Neuronal stem cell (in vitro differentiated cells): ENCODE results near the gene SLC16A7. TPM values are rescaled to one million over a fixed set of nuclear protein-coding genes. Genes with fewer than 3 reads are reported as not detected.

Source experiments
- DNase-seq: peaks from one replicate; pipeline ENCODE4 v3.0.0-alpha.2; 2013; ENCODE audit warnings: low spot score
- H2AFZ ChIP-seq: one replicate; pipeline ENCODE4 v1.6.1; 2013; ENCODE audit warnings: mild to moderate bottlenecking, low read length, inconsistent platforms
- H2AK5ac ChIP-seq: 2 replicates; pipeline ENCODE4 v1.6.1; 2013; ENCODE audit warnings: low read depth, mild to moderate bottlenecking, inconsistent platforms, low read length, moderate library complexity, mixed read lengths
- H2BK120ac ChIP-seq: 2 replicates; pipeline ENCODE4 v1.6.1; 2013; ENCODE audit warnings: low read depth, mild to moderate bottlenecking, inconsistent platforms, low read length, moderate library complexity, mixed read lengths
- H2BK12ac ChIP-seq: one replicate; pipeline ENCODE4 v1.6.1; 2013; ENCODE audit warnings: low read length, inconsistent platforms
- H2BK15ac ChIP-seq: 2 replicates; pipeline ENCODE4 v1.6.1; 2013; ENCODE audit warnings: mild to moderate bottlenecking, low read length, inconsistent platforms, mixed read lengths
- H2BK5ac ChIP-seq: one replicate; pipeline ENCODE4 v1.6.1; 2013; ENCODE audit warnings: inconsistent platforms, mild to moderate bottlenecking, low read length, moderate library complexity
- H3K14ac ChIP-seq: one replicate; pipeline ENCODE4 v1.6.1; 2013; ENCODE audit warnings: low read length, inconsistent platforms
- H3K18ac ChIP-seq: 2 replicates; pipeline ENCODE4 v1.6.1; 2013; ENCODE audit warnings: low read length, inconsistent platforms
- H3K23ac ChIP-seq: 2 replicates; pipeline ENCODE4 v1.6.1; 2013; ENCODE audit warnings: low read depth, mild to moderate bottlenecking, mixed read lengths, low read length, inconsistent platforms; ENCODE audit not compliant: poor library complexity
- H3K27ac ChIP-seq: replicated peaks from 3 replicates; pipeline ENCODE4 v1.5.1; 2013; ENCODE audit warnings: low read length, inconsistent platforms
- H3K27me3 ChIP-seq, 3 experiments: 2 replicates each; pipeline ENCODE4 v1.6.1; 2013; ENCODE audit warnings: low read length in 3 of 3, mild to moderate bottlenecking in 2 of 3, inconsistent platforms in 1 of 3, low read depth in 1 of 3, mixed read lengths in 1 of 3, moderate library complexity in 1 of 3; ENCODE audit not compliant: control insufficient read depth in 3 of 3, insufficient read depth in 3 of 3
- H3K36me3 ChIP-seq, 2 donors: replicated peaks in 1 of 2; 2 replicates each; pipeline ENCODE4 v1.6.1; 2013; ENCODE audit warnings: low read length in 2 of 2; ENCODE audit not compliant: control insufficient read depth in 2 of 2, insufficient read depth in 2 of 2
- H3K4ac ChIP-seq: 2 replicates; pipeline ENCODE4 v1.6.1; 2013; ENCODE audit warnings: inconsistent platforms, mild to moderate bottlenecking, low read length, moderate library complexity
- H3K4me1 ChIP-seq, 2 donors: 1 replicate in 1 of 2; 2 replicates in 1 of 2; pipeline ENCODE4 v1.6.1; 2013; ENCODE audit warnings: low read length in 2 of 2, low read depth in 1 of 2; ENCODE audit not compliant: control insufficient read depth in 2 of 2, insufficient read depth in 1 of 2
- H3K4me2 ChIP-seq: one replicate; pipeline ENCODE4 v1.6.1; 2013; ENCODE audit warnings: mild to moderate bottlenecking, low read length, inconsistent platforms; ENCODE audit not compliant: insufficient read depth, poor library complexity, severe bottlenecking
- H3K4me3 ChIP-seq, 2 donors: 2 replicates each; pipeline ENCODE4 v1.5.1; 2013; ENCODE audit warnings: low read length in 2 of 2, mild to moderate bottlenecking in 2 of 2, inconsistent platforms in 1 of 2, moderate library complexity in 1 of 2
- H3K79me1 ChIP-seq: one replicate; pipeline ENCODE4 v1.6.1; 2013; ENCODE audit warnings: low read depth, mild to moderate bottlenecking, inconsistent platforms, low read length, moderate library complexity
- H3K9ac ChIP-seq: one replicate; pipeline ENCODE4 v1.6.1; 2013; ENCODE audit warnings: mild to moderate bottlenecking, low read depth, low read length, inconsistent platforms; ENCODE audit not compliant: poor library complexity
- H3K9me3 ChIP-seq, 2 donors: replicated peaks in 1 of 2; 2 replicates each; pipeline versions ENCODE3 to v1.6.1; 2013; ENCODE audit warnings: low read length in 2 of 2, mild to moderate bottlenecking in 2 of 2, inconsistent platforms in 1 of 2, low read depth in 1 of 2, mixed read lengths in 1 of 2, moderate library complexity in 1 of 2; ENCODE audit not compliant: control insufficient read depth in 2 of 2, insufficient read depth in 1 of 2
- H4K8ac ChIP-seq: one replicate; pipeline ENCODE4 v1.6.1; 2013; ENCODE audit warnings: low read depth, mild to moderate bottlenecking, inconsistent platforms, low read length, moderate library complexity
- H4K91ac ChIP-seq: one replicate; pipeline ENCODE4 v1.6.1; 2013; ENCODE audit warnings: low read length, low read depth, mild to moderate bottlenecking, inconsistent platforms; ENCODE audit not compliant: poor library complexity
- WGBS, 2 donors: extraction: QIAGEN DNeasy Blood & Tissue Kit; methylation state at CpG; one replicate each; pipeline ENCODE4 v1.1.7; 2013; ENCODE audit warnings: missing lambda C conversion rate in 2 of 2, mixed read lengths in 1 of 2; ENCODE audit not compliant: insufficient read length in 2 of 2, insufficient replicate concordance in 1 of 2; ENCODE audit errors: extremely low coverage in 2 of 2; 5-methylcytosine and 5-hydroxymethylcytosine counted together
- polyA plus RNA-seq, 2 experiments: library from polyadenylated mRNA; stranded (reverse); fragments of 200-250 nt; gene quantifications; one replicate each; pipeline ENCODE4 v1.2.3, GENCODE V29; 2013

The SLC16A7 gene, protein sequence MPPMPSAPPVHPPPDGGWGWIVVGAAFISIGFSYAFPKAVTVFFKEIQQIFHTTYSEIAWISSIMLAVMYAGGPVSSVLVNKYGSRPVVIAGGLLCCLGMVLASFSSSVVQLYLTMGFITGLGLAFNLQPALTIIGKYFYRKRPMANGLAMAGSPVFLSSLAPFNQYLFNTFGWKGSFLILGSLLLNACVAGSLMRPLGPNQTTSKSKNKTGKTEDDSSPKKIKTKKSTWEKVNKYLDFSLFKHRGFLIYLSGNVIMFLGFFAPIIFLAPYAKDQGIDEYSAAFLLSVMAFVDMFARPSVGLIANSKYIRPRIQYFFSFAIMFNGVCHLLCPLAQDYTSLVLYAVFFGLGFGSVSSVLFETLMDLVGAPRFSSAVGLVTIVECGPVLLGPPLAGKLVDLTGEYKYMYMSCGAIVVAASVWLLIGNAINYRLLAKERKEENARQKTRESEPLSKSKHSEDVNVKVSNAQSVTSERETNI
- 2.3 TPM for polyA plus RNA-seq (2013, experiment 1 of 2)
- 2.3 TPM for polyA plus RNA-seq (2013, experiment 2 of 2)

DNA sequence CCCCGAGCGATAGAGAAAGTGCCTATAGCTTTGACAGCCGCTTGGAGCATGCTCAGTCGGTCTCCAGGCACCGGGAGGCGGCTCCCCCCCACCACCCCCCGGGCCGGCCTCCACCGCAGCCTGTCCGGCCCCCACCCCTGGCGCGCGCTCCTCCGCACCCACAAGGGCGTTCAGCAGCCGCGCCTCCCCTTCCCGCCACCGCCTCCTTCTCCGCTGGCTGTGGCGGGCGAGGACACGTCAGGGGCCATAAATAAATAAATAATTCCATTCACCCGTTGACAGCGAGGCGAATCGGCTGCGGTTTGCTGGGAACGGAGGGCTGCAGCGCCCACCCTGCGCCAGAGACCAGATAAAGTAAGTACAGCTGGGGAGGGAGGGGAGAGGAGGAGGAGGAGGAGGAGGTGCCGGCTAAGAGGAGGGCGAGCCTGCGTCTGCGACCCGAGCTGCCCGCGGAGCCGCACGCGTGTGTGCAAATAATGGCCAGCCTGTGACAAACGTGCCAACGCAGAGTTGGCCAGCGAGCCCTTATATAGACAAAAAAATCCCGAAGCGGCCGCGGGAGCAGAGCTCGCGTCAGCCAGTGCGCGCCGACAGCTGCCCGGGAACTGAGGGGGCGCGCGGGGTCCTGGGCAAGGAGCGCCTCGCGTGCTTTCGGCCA, at the start of gene SLC16A7:
TSS of gene SLC16A7 (plus strand) at position 147 of the 658 bp plus-strand sequence. CDS start 108,773 bp downstream, outside the sequence.
- no peaks in the 10 kb centered on the region for H3K9me3 ChIP-seq
- H3K4me1 ChIP-seq: peaks cover 4 to 5% of the 10 kb centered on the region in 2 donors
- H3K4ac ChIP-seq: no peak within 1 kb of the TSS
- peak within 1 kb of the TSS; percentile 35 for H3K27ac ChIP-seq
- WGBS, 2 donors: no CpG with 5 or more reads among the region's 61 CpGs
- H3K4me3 ChIP-seq: peak within 1 kb of the TSS; percentile 47 to 88
- no peak within 1 kb of the TSS for H2BK5ac ChIP-seq
- peak within 1 kb of the TSS; percentile 92 for H2BK12ac ChIP-seq
- H3K36me3 ChIP-seq: no peaks in the 10 kb centered on the region
- H3K18ac ChIP-seq: peak within 1 kb of the TSS; percentile 95
- peak within 1 kb of the TSS; percentile 90 for H2AFZ ChIP-seq
- no peaks in the 10 kb centered on the region for H3K79me1 ChIP-seq
- H3K23ac ChIP-seq: peak within 1 kb of the TSS; percentile 59
- H4K8ac ChIP-seq: no peak within 1 kb of the TSS
- DNase-seq: peak; percentile 73
- H4K91ac ChIP-seq: no peak within 1 kb of the TSS
- H3K4me2 ChIP-seq: peak within 1 kb of the TSS; percentile 95
- peak within 1 kb of the TSS; percentile 77 for H3K14ac ChIP-seq
- H3K27me3 ChIP-seq: peaks cover 0 to 18% (median 0%) of the 10 kb centered on the region in 3 experiments
- H3K9ac ChIP-seq: peak within 1 kb of the TSS; percentile 96
- H2BK15ac ChIP-seq: peak within 1 kb of the TSS; percentile 70
- H2AK5ac ChIP-seq: peak within 1 kb of the TSS; percentile 66
- H2BK120ac ChIP-seq: peak within 1 kb of the TSS; percentile 66

DNA sequence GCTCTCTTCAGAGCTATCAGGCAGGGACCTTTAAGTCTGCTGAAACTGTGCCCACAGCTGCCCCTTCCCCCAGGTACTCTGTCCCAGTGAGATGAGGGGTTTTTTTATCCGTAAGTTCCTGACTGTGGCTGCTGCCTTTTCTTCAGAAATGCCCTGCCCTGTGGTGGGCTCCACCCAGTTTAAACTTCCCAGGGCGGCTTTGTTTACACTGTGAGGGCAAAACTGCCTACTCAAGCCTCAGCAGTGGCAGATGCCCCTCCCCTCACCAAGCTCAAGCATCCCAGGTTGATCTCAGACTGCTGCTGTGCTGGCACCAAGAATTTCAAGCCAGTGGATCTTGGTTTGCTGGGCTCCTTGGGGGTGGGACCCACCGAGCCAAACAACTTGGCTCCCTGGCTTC, 46.9 kb upstream of the SLC16A7 start:
- Histone ChIP-seq H2BK120ac (no peak overlapping the region), H2AK5ac (no peak overlapping the region), H3K23ac (no peak overlapping the region), H3K4me2 (no peak overlapping the region), H2BK5ac (no peak overlapping the region), H3K9ac (no peak overlapping the region), H3K27me3 (no peaks in the 10 kb centered on the region), H2BK12ac (no peak overlapping the region), H3K27ac (no peak overlapping the region), H4K91ac (no peak overlapping the region), H3K4ac (no peak overlapping the region), H3K9me3 (no peaks in the 10 kb centered on the region), H3K18ac (no peak overlapping the region), H3K36me3 (no peaks in the 10 kb centered on the region), H2AFZ (no peak overlapping the region), H4K8ac (no peak overlapping the region), H3K4me3 (no peak overlapping the region), H2BK15ac (no peak overlapping the region), H3K14ac (no peak overlapping the region), H3K4me1 (no peaks in the 10 kb centered on the region), H3K79me1 (no peaks in the 10 kb centered on the region)
- DNase-seq: no peak
- no CpG with 5 or more reads among the region's 3 CpGs for WGBS, 2 donors

DNA sequence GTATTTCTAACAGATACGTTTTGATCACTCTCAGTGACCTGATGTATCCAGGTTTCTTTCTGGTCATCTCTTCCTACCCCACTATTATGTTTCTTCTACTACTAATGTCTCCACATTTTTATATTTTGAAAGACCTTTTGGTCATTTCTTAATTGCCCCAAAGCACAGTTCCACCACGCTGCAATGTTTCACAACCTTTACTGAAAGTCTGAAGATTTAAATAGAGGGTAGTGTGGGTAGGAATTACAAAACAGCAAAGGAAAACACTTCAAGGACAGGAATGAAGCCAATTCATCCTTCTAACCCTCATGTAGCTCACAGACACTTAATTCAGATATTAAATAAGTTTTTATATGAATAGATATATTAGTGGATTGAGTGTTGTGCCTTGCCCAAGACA, 36.1 kb upstream of the SLC16A7 start:
- Histone ChIP-seq H3K27me3 (no peaks in the 10 kb centered on the region), H3K4me3 (no peak overlapping the region), H3K79me1 (no peaks in the 10 kb centered on the region), H3K18ac (no peak overlapping the region), H4K8ac (no peak overlapping the region), H4K91ac (no peak overlapping the region), H3K4me1 (no peaks in the 10 kb centered on the region), H2BK12ac (no peak overlapping the region), H2BK5ac (no peak overlapping the region), H2BK120ac (no peak overlapping the region), H2BK15ac (no peak overlapping the region), H3K36me3 (no peaks in the 10 kb centered on the region), H2AFZ (no peak overlapping the region), H2AK5ac (no peak overlapping the region), H3K27ac (no peak overlapping the region), H3K23ac (no peak overlapping the region), H3K14ac (no peak overlapping the region), H3K4me2 (no peak overlapping the region), H3K9me3 (no peaks in the 10 kb centered on the region), H3K4ac (no peak overlapping the region), H3K9ac (no peak overlapping the region)
- WGBS, 2 donors: no CpG with 5 or more reads among the region's 2 CpGs
- no peak for DNase-seq

DNA sequence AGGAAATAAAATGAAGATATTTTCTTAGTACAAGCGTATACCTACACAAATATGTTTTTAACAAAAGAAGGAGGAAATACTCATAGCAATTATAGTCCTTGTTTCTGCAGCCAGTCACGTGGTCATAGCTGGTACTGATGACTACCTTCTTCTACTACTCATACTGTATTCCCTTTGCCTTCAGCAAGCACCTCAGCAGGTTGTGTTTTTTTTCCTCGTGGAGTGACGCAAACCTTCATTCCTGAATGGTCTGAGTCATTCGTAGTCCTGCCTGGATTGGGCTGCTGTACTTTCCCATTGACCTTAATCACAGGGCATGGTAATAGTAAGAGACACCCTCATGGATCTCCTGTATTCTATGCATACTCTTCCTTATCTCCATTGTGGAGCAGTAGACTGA, 25.7 kb upstream of the SLC16A7 start:
- H4K91ac ChIP-seq: no peak overlapping the region
- H3K36me3 ChIP-seq: no peaks in the 10 kb centered on the region
- H3K9ac ChIP-seq: no peak overlapping the region
- no peak overlapping the region for H3K23ac ChIP-seq
- no peak overlapping the region for H2BK120ac ChIP-seq
- H3K4me2 ChIP-seq: no peak overlapping the region
- H2AFZ ChIP-seq: no peak overlapping the region
- no peak overlapping the region for H3K4me3 ChIP-seq
- H2BK12ac ChIP-seq: no peak overlapping the region
- no peaks in the 10 kb centered on the region for H3K4me1 ChIP-seq
- no peak overlapping the region for H2BK5ac ChIP-seq
- no peaks in the 10 kb centered on the region for H3K79me1 ChIP-seq
- H3K9me3 ChIP-seq: no peaks in the 10 kb centered on the region
- DNase-seq: no peak
- H3K27me3 ChIP-seq: peaks cover 0 to 2% (median 0%) of the 10 kb centered on the region in 3 experiments
- H2AK5ac ChIP-seq: no peak overlapping the region
- H3K27ac ChIP-seq: no peak overlapping the region
- H3K4ac ChIP-seq: no peak overlapping the region
- H3K14ac ChIP-seq: no peak overlapping the region
- WGBS, 2 donors: no CpG with 5 or more reads among the region's 5 CpGs
- no peak overlapping the region for H4K8ac ChIP-seq
- no peak overlapping the region for H2BK15ac ChIP-seq
- no peak overlapping the region for H3K18ac ChIP-seq
